Neural crest cell (in vitro differentiated cells): Measurements from ENCODE around the gene EVI5L. TPM values are rescaled to one million over a fixed set of nuclear protein-coding genes. Genes with fewer than 3 reads are reported as not detected.
"Not testable (repeated sequence)": the region's sequence is repeated elsewhere in the genome, so short reads cannot be mapped to it uniquely, and the experiment has no call there.

ENCODE experiments used
- DNase-seq: peaks from one replicate; pipeline ENCODE4 v3.0.0; 2021; ENCODE audit warnings: low read depth, mixed read lengths, low spot score
- H3K27ac Mint-ChIP-seq: one replicate; pipeline ENCODE4 v1.8.0; 2021; ENCODE audit warnings: mild to moderate bottlenecking, mixed read lengths; ENCODE audit not compliant: unreplicated experiment
- H3K27me3 Mint-ChIP-seq: 2 replicates; pipeline ENCODE4 v1.8.0; 2021; ENCODE audit warnings: low read depth, mild to moderate bottlenecking, mixed read lengths
- H3K36me3 Mint-ChIP-seq: 2 replicates; pipeline ENCODE4 v1.8.0; 2021; ENCODE audit warnings: low read depth, mild to moderate bottlenecking, mixed read lengths
- H3K4me1 Mint-ChIP-seq: 2 replicates; pipeline ENCODE4 v1.8.0; 2021; ENCODE audit warnings: mixed read lengths
- H3K4me3 Mint-ChIP-seq: one replicate; pipeline ENCODE4 v1.8.0; 2021; ENCODE audit warnings: mild to moderate bottlenecking, mixed read lengths
- H3K9me3 Mint-ChIP-seq: 2 replicates; pipeline ENCODE4 v1.8.0; 2021; ENCODE audit warnings: mixed read lengths
- CTCF ChIP-seq: fragments of 200-600 bp; sonication (generic); conservative IDR thresholded peaks from 2 replicates; pipeline ENCODE4 v1.5.0; 2021; ENCODE audit warnings: antibody characterized with exemption, mild to moderate bottlenecking
- total RNA-seq: library from RNA; stranded (reverse); gene quantifications from 2 replicates; pipeline ENCODE4 v1.2.1, GENCODE V29; 2021

Gene EVI5L
- total RNA-seq, 1 donor from 2014 or later: 19.5 TPM

GRCh38 chr19:7887408-7888144 is 57.6 kb downstream of the EVI5L start:
- peaks cover 40% of the 10 kb centered on the region for H3K27me3 Mint-ChIP-seq
- H3K27ac Mint-ChIP-seq: no peak overlapping the region
- no peak for DNase-seq
- TF ChIP-seq CTCF: no peak
- no peaks in the 10 kb centered on the region for H3K9me3 Mint-ChIP-seq
- no peak overlapping the region for H3K4me3 Mint-ChIP-seq
- no peaks in the 10 kb centered on the region for H3K36me3 Mint-ChIP-seq
- H3K4me1 Mint-ChIP-seq: no peaks in the 10 kb centered on the region

GRCh38 chr19:7888145-7888825 is 58.3 kb downstream of the EVI5L start, which contains the start of gene LRRC8E:
LRRC8E (plus strand) TSS chr19:7888510; CDS start chr19:7895604, 7,094 bp downstream.
- no peaks in the 10 kb centered on the region for H3K36me3 Mint-ChIP-seq
- no peaks in the 10 kb centered on the region for H3K9me3 Mint-ChIP-seq
- no peak for TF ChIP-seq CTCF
- H3K27ac Mint-ChIP-seq: no peak within 1 kb of the TSS
- no peaks in the 10 kb centered on the region for H3K4me1 Mint-ChIP-seq
- no peak within 1 kb of the TSS for H3K4me3 Mint-ChIP-seq
- peak; percentile 46 for DNase-seq
- peaks cover 40% of the 10 kb centered on the region for H3K27me3 Mint-ChIP-seq

- Mint-ChIP-seq H3K27ac (no peak overlapping the region), H3K27me3 (peaks cover 40% of the 10 kb centered on the region), H3K4me1 (no peaks in the 10 kb centered on the region)
These were observed 58.8 kb downstream of the EVI5L start for GRCh38 chr19:7888826-7889217.

GRCh38 chr19:7893362-7894101 is 63.5 kb downstream of the EVI5L start:
- H3K27ac Mint-ChIP-seq, H3K4me3 Mint-ChIP-seq, DNase-seq, H3K4me1 Mint-ChIP-seq, H3K36me3 Mint-ChIP-seq, H3K9me3 Mint-ChIP-seq: not testable (repeated sequence)
- H3K27me3 Mint-ChIP-seq: peaks cover 16% of the 10 kb centered on the region

More at GRCh38 chr19:7888826-7889217, 58.8 kb downstream of the EVI5L start:
- Mint-ChIP-seq H3K9me3 (no peaks in the 10 kb centered on the region), H3K4me3 (no peak overlapping the region), H3K36me3 (no peaks in the 10 kb centered on the region)
- no peak for TF ChIP-seq CTCF
- DNase-seq: no peak

- Mint-ChIP-seq H3K27me3 (peaks cover 7% of the 10 kb centered on the region), H3K27ac (no peak overlapping the region), H3K4me3 (no peak overlapping the region)
These were observed 64.7 kb downstream of the EVI5L start for GRCh38 chr19:7894612-7895309.

More at GRCh38 chr19:7894612-7895309, 64.7 kb downstream of the EVI5L start:
- TF ChIP-seq CTCF: peak; percentile 17
- Mint-ChIP-seq H3K9me3 (no peaks in the 10 kb centered on the region), H3K36me3 (no peaks in the 10 kb centered on the region), H3K4me1 (peaks cover 3% of the 10 kb centered on the region)
- no peak for DNase-seq
